Keratinocyte (primary cell): ENCODE data around the gene LRRIQ1. TPM values are rescaled to one million over a fixed set of nuclear protein-coding genes. Genes with fewer than 3 reads are reported as not detected.

Experiments used
- DNase-seq: peaks from one replicate; pipeline ENCODE4 v3.0.0-alpha.2; 2011; ENCODE audit warnings: low read depth, missing footprints, low spot score
- FAIRE-seq: peaks from 2 replicates; lab custom pipeline; 2011; peaks lifted over from hg19 to GRCh38; lab: Jason Lieb, UNC
- H2AFZ ChIP-seq: 2 replicates; pipeline ENCODE4 v1.6.0; 2012; ENCODE audit warnings: low read length, control low read depth, inconsistent platforms; ENCODE audit not compliant: control insufficient read depth
- H3K27ac ChIP-seq: 2 replicates; pipeline ENCODE4 v1.5.1; 2011; ENCODE audit warnings: low read length; ENCODE audit not compliant: control insufficient read depth, insufficient read depth
- H3K27me3 ChIP-seq: 3 replicates; pipeline ENCODE4 v1.6.0; 2011; ENCODE audit warnings: low read length; ENCODE audit not compliant: control insufficient read depth, insufficient read depth; ENCODE audit errors: extremely low read depth
- H3K36me3 ChIP-seq, 2 experiments: 2 replicates in 1 of 2; 3 replicates in 1 of 2; pipeline ENCODE4 v1.5.1; 2011; ENCODE audit warnings: low read length in 2 of 2, mild to moderate bottlenecking in 1 of 2; ENCODE audit not compliant: control insufficient read depth in 2 of 2, insufficient read depth in 2 of 2; ENCODE audit errors: extremely low read depth in 1 of 2
- H3K4me1 ChIP-seq: 3 replicates; pipeline ENCODE4 v1.5.1; 2011; ENCODE audit warnings: low read length; ENCODE audit not compliant: control insufficient read depth, insufficient read depth; ENCODE audit errors: extremely low read depth
- H3K4me2 ChIP-seq: 3 replicates; pipeline ENCODE4 v1.6.0; 2011; ENCODE audit warnings: low read depth, low read length; ENCODE audit not compliant: control insufficient read depth, insufficient read depth; ENCODE audit errors: extremely low read depth
- H3K4me3 ChIP-seq, 3 experiments: fragments of 200-600 bp in 1 of 3; sonication (generic) in 1 of 3; 2 replicates in 2 of 3; 3 replicates in 1 of 3; pipeline ENCODE4 v1.5.1; 2011 to 2016; ENCODE audit warnings: low read length in 3 of 3, mild to moderate bottlenecking in 3 of 3, control low read depth in 2 of 3, inconsistent platforms in 1 of 3, low read depth in 1 of 3, mixed read lengths in 1 of 3, mixed run types in 1 of 3, moderate library complexity in 1 of 3; ENCODE audit not compliant: control insufficient read depth in 2 of 3, insufficient read depth in 2 of 3; ENCODE audit errors: extremely low read depth in 1 of 3
- H3K79me2 ChIP-seq: 2 replicates; pipeline ENCODE4 v1.6.0; 2012; ENCODE audit warnings: low read length; ENCODE audit not compliant: control insufficient read depth, insufficient read depth
- H3K9ac ChIP-seq: 3 replicates; pipeline ENCODE4 v1.6.0; 2011; ENCODE audit warnings: low read length; ENCODE audit not compliant: control insufficient read depth, insufficient read depth; ENCODE audit errors: extremely low read depth
- H3K9me1 ChIP-seq: 3 replicates; pipeline ENCODE4 v1.6.0; 2011; ENCODE audit warnings: low read length; ENCODE audit not compliant: control insufficient read depth, insufficient read depth; ENCODE audit errors: extremely low read depth
- H3K9me3 ChIP-seq: 2 replicates; pipeline ENCODE4 v1.5.1; 2012; ENCODE audit warnings: low read depth, low read length; ENCODE audit not compliant: control insufficient read depth
- H4K20me1 ChIP-seq: 3 replicates; pipeline ENCODE4 v1.6.0; 2011; ENCODE audit warnings: low read length; ENCODE audit not compliant: control insufficient read depth, insufficient read depth; ENCODE audit errors: extremely low read depth
- EZH2 ChIP-seq: IDR thresholded peaks from one replicate; pipeline ENCODE4 v1.6.1; 2012; ENCODE audit warnings: inconsistent platforms, mild to moderate bottlenecking, low read length, moderate library complexity
- dilution Hi-C: fragments of 300-500 bp; cut with MboI; formaldehyde crosslinking; loops from one replicate; pipeline ENCODE4 v1.7.0; 2020; ENCODE audit warnings: low sequenced_read_pairs; ENCODE audit not compliant: extremely low pct_ligation_motif_present
- polyA plus RNA-seq, 5 experiments: library from polyadenylated mRNA; depleted of rRNA in 3 of 5; stranded (reverse) in 3 of 5; stranded (forward) in 1 of 5; unstranded in 1 of 5; fragments of >200 nt; gene quantifications; 1 replicate in 1 of 5; 2 replicates in 3 of 5; 3 replicates in 1 of 5; pipeline versions ENCODE4 v1.2.1 to v1.2.3, GENCODE V29; 2011 to 2012; ENCODE audit warnings: missing spikeins in 2 of 5, low read depth in 1 of 5, low replicate concordance in 1 of 5
- TF ChIP-seq, protein P1 (sequence below), 3 experiments: IDR thresholded peaks in 1 of 3; conservative IDR thresholded peaks in 1 of 3; optimal IDR thresholded peaks in 1 of 3; 2 replicates in 2 of 3; 3 replicates in 1 of 3; pipeline versions ENCODE3 to v1.5.1; 2011; ENCODE audit warnings: low read length in 3 of 3, mild to moderate bottlenecking in 3 of 3, moderate library complexity in 2 of 3, control low read depth in 1 of 3, inconsistent platforms in 1 of 3; ENCODE audit not compliant: insufficient read depth in 2 of 3; ENCODE audit errors: extremely low read depth in 1 of 3

LRRIQ1 gene
- polyA plus RNA-seq, 1 donor (not counting 4 experiments of a cell fraction or from before 2014, with no cell fraction given): 0.84 TPM

DNA sequence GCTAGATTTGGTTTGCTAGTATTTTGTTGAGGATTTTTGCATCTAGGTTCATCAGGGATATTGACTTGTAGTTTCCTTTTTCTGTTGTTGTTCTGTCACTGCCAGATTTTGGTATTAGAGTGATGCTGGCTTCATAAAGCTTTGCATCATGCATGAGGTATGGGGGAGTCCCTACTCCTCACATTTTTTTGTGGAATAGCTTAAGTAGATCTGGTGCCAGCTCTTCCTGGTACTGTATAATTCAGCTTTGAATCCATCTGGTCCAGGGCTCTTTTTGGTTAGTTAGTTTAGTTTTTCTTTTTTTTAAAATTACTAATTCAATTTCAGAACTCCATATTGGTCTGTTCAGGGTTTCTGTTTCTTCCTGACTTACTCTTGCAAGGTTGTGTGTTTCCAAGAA lies 59.4 kb downstream of the LRRIQ1 start:
- no peak for FAIRE-seq
- Histone ChIP-seq H2AFZ (no peak overlapping the region), H3K27me3 (no peaks in the 10 kb centered on the region), H3K4me3 (no peak overlapping the region), H4K20me1 (no peaks in the 10 kb centered on the region), H3K9me3 (no peaks in the 10 kb centered on the region), H3K4me1 (peaks cover 5% of the 10 kb centered on the region), H3K4me2 (no peak overlapping the region), H3K36me3 (no peaks in the 10 kb centered on the region), H3K27ac (no peak overlapping the region), H3K9me1 (no peaks in the 10 kb centered on the region), H3K79me2 (no peaks in the 10 kb centered on the region), H3K9ac (no peak overlapping the region)
- TF ChIP-seq, protein P1, sequence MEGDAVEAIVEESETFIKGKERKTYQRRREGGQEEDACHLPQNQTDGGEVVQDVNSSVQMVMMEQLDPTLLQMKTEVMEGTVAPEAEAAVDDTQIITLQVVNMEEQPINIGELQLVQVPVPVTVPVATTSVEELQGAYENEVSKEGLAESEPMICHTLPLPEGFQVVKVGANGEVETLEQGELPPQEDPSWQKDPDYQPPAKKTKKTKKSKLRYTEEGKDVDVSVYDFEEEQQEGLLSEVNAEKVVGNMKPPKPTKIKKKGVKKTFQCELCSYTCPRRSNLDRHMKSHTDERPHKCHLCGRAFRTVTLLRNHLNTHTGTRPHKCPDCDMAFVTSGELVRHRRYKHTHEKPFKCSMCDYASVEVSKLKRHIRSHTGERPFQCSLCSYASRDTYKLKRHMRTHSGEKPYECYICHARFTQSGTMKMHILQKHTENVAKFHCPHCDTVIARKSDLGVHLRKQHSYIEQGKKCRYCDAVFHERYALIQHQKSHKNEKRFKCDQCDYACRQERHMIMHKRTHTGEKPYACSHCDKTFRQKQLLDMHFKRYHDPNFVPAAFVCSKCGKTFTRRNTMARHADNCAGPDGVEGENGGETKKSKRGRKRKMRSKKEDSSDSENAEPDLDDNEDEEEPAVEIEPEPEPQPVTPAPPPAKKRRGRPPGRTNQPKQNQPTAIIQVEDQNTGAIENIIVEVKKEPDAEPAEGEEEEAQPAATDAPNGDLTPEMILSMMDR (optimal IDR thresholded peaks at IDR 0.05 in 1 of 3, IDR thresholded peaks at IDR 0.05 in 1 of 3, conservative IDR thresholded peaks at IDR 0.05 in 1 of 3; ENCODE audit: extremely low read depth in 1 of 3, insufficient read depth in 2 of 3, low read length in 3 of 3): no peak
- TF ChIP-seq EZH2: no peak
- no peak for DNase-seq
- dilution Hi-C loops: no loop called here

- no peaks in the 10 kb centered on the region for H4K20me1 ChIP-seq
- no peak overlapping the region for H3K4me2 ChIP-seq
- no peak overlapping the region for H2AFZ ChIP-seq
- FAIRE-seq (no peak), DNase-seq (no peak)
- no peaks in the 10 kb centered on the region for H3K9me3 ChIP-seq
- H3K4me1 ChIP-seq: no peaks in the 10 kb centered on the region
- no peak overlapping the region for H3K9ac ChIP-seq
- H3K4me3 ChIP-seq: no peak overlapping the region
- no peaks in the 10 kb centered on the region for H3K79me2 ChIP-seq
- no peaks in the 10 kb centered on the region for H3K27me3 ChIP-seq
- no peaks in the 10 kb centered on the region for H3K9me1 ChIP-seq
- TF ChIP-seq, protein P1 (optimal IDR thresholded peaks at IDR 0.05 in 1 of 3, IDR thresholded peaks at IDR 0.05 in 1 of 3, conservative IDR thresholded peaks at IDR 0.05 in 1 of 3; ENCODE audit: extremely low read depth in 1 of 3, insufficient read depth in 2 of 3, low read length in 3 of 3): no peak
- no peak for TF ChIP-seq EZH2
- no peak overlapping the region for H3K27ac ChIP-seq
- dilution Hi-C loops: no loop called here
- no peaks in the 10 kb centered on the region for H3K36me3 ChIP-seq
Measured at GRCh38 chr12:85130646-85131045, 94.5 kb downstream of the LRRIQ1 start.
